GM18499 (cell line): ENCODE data around the gene OPN1SW.

Source experiments
- ATAC-seq: cut with Tn5 transposase; IDR thresholded peaks from one replicate; pipeline ENCODE4 v1.9.1; 2021; ENCODE audit warnings: moderate number of reproducible peaks; ENCODE audit not compliant: insufficient read depth, unreplicated experiment

OPN1SW gene, protein sequence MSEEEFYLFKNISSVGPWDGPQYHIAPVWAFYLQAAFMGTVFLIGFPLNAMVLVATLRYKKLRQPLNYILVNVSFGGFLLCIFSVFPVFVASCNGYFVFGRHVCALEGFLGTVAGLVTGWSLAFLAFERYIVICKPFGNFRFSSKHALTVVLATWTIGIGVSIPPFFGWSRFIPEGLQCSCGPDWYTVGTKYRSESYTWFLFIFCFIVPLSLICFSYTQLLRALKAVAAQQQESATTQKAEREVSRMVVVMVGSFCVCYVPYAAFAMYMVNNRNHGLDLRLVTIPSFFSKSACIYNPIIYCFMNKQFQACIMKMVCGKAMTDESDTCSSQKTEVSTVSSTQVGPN

DNA sequence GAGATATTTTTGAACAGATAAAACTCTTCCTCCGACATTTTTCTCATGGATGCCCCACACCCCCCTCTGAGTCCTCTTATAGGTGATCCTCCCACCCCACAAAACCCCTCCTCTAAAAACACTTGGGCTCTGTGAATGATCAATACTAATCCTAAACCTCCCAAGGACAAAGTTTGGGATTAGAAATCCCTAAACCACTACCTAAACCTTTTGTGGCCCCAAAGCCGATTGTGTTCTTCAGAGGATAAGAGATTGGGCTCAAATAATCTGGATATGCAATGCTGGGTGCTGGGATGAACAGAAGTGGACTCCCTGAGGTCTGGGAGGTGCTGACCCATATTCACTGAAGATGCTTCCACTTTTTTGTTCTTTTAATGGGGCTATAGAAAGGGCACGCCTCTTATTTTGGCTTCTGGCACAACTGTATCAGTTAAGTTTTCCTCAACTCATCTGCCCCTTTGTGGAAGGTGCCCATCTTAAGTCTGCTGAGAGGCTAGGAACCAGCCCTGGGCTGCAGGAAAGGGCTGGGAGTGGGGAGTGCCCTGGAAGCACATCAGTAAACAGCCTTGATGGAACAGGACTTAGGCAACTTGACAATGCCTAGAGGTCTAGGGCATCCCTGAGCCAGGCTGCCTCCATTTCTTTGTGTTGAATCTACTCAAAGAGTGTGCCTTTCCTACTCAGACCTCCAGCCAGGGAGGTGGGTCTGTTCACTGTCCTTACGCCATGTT is at the start of gene OPN1SW:
OPN1SW (minus strand) TSS at position 51 of the 731 bp plus-strand sequence; CDS start at position 38, 13 bp downstream.
- ATAC-seq: no peak

DNA sequence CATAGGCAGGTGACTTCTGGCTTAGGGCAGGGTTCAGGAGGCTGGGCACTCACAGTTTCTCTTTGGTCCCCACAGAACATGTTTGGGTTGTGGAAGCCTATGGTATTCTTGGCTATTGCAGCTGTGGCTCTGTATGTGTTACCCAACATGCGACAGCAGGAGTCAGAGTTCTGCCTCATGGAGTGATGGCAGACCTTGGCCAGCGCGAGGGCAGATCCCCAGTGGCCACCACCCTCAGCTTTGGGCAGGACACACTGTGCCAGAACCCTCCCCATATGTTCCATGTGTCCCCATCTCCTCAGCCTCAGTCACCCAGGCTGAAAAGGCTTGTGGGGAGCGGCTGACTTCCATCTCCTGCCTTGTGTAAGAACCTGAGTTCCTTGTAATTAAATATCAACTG is 46.1 kb upstream of the OPN1SW start:
- no peak for ATAC-seq

DNA sequence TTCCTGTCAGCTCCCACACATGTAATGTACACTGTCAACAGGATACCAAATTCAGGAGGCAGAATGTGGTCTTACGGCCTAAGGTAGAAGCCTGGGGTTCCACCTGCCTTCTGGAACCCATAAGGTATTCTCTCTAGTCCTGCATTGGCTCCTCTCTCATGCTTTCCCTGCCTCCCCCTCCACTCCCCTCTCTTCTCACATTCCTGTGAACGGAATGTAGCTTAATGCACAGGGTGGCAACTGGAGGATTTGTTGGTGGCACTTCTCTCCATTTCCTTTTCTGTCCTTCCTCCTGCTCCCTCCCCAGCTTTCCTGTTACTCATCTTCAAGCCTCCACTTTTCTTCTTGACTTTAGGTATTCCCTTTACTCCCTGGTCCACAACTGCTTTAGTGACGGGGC is 43.1 kb upstream of the OPN1SW start:
- no peak for ATAC-seq

DNA sequence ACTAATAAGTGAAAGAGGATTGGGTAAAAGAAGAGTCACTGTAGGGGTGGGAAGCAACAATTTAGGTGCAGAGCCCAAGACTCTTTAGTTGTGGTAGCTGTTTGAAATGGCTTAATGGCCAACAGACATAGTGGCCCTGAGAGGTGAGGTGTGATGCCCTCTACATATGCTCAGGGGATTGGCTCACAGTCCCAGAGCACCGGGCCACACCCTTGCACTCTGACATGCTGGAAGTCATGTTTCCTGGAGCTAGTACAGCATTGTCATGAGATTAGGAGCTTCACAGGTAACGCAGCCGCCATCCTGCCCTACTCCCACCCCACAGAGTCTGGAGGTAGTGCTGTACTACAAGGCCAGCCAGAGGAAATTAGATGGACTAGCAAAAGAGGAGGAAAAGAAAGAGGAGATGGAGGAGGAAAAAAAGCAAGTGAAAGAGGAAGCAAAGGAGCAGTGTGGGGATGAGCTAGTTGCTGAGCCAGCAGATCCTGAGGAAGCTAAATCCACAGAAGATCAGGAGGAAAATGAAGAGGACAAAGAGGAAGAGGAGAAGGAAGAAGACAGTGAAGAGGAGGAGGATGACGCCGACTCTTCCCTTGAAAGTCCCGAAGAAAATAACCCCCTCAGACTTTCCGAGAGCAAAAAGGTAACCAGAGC is 39.8 kb upstream of the OPN1SW start:
- no peak for ATAC-seq

DNA sequence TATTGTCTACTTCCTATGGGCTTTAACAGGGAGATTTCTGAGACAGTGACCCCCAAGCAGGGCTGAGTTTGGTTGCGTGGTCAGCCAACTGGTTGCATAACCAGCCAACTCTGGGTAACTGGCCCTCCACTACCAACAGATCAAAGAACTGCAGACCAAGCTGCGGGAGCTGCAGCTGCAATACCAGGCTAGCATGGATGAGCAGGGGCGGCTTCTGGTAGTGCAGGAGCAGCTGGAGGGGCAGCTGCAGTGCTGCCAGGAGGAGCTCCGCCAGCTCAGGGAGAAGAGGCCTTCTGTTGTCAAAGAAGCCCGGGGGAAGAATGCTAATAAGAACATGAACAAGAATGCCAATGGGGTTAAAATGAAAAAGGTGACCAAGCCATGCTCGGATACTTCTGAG is 38.9 kb upstream of the OPN1SW start:
- ATAC-seq: no peak

DNA sequence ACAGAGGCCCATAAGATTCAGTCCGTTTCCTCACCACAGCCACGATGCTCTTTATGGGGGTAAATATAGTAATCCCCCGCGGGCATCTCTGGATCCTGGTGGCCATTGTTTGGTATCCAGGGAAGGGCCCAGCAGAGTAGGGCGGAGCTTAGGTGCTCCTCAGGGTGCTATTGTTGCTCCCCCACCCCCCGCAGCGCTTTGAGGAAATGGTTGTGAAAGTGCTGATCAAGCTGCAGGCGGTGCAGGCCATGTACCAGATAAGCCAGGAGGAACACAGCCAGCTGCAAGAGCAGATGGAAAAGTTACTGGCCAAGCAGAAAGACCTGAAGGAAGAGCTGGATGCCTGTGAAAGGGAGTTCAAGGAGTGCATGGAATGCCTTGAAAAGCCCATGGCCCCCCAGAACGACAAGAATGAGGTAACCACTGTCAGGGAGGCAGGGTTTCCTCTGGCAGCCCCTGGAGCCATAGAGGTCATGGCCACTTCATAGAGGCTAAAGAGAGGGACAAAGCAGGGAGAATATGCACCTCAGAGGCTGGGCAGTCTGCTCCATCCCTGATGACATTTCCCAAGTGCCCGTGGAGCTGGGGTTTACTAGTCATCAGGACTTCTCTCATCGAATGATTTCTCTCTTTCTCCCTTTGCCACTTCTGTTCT is 37.0 kb upstream of the OPN1SW start:
- ATAC-seq: no peak

DNA sequence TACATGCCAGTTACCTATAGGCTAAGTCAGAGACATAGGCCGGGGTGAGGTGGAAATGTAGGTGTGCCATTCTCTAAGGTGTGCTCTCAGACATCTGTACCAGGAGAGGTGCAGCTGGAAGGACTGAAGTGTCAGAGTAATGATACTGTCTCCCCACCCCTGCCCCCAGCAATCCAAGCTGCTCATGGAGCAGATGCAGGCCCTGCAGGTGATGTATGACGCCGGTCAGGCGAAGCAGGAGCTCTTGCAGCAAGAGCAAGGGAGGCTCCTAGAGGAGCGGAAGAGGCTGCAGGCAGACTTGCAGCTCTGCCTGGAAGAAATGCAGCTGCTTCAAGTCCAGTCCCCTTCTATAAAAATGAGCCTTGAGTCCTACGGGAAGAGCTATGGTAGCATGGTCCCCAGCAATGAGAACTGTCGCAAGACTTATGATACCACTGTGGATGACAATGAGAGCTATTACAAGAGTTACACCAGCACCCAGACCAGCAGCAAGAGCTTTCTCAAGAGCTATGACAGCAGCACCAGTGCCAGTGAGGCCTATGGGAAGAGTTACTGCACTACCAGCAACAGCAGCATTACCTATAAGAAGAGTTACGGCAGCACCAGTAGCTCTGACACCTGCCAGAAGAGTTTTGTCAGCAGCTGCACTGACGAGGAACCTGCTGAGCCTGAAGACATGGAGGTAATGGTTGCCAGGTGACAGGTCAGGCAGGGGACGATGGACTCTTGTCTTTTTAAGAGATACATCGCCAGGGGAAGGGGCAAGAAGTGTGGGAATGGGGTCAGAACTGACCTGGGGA is 36.2 kb upstream of the OPN1SW start:
- ATAC-seq: no peak

DNA sequence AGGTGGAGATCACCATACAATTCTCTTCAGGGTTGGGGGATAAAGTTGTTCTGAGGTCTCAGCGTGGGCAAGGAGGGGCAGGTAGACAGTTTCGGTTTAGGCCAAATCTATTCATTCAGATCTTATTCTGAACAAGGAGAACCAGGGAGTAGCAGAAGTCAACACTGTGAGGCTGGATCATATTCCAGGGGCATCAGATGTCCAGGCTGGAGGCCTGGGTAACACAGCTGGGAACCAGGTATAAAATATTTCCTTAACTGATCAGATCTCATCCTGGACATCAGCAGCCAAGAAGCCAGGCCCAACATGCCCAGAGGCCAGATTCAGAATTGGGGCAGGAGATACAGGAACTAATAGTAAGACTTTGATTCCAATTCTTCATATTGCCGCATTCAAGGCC is 35.4 kb upstream of the OPN1SW start:
- ATAC-seq: no peak

DNA sequence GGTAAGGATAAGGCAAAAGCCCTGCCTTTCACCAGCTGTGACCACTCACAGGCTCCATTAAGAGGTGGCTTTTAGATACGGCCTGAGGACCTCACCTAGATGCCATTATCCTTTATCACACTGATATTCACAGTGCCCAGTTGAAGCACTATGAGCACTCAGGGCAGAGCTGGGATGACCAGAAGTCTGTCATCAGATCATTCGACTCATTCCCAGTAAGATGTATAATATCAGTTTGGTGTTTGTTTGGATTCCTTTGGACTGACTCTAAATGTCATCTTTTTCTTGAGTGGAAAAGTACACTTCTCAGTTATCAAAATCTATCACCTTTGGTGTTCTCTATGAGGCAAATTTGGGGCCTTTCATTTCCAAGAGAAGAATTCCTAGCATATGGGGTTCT is 34.9 kb upstream of the OPN1SW start:
- ATAC-seq: no peak

DNA sequence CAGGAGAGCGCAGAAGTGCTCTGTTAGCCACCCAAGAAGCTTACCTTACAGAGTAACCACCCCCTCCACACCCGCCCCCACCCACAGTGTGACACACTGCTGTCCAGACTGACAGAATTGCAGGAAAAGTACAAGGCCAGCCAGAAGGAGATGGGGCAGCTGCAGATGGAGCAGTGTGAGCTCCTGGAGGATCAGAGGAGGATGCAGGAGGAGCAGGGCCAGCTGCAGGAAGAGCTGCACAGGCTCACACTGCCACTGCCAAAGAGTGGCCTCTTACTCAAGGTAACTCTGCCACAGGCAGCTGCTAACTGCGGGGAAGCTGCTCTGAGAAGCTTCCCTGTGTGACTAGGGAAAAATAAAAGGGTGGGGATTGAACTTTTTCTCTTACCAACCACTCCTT is 33.8 kb upstream of the OPN1SW start:
- ATAC-seq: no peak

DNA sequence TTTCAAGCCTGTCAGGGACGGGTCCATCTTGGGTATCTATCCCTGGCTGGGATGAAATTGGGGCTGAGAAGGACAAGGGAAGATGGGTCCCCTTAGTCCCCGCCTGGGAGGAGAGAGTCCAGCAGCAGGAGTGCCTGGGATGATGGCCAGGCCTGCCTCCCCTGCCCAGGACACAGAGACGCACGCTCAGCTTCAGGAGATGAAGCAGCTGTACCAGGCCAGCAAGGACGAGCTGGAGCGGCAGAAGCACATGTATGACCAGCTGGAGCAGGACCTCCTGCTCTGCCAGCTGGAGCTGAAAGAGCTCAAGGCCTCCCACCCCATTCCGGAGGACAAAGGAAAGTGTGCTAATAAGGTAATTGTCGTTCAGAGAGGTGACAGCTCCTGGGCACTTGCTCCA is 31.6 kb upstream of the OPN1SW start:
- no peak for ATAC-seq

DNA sequence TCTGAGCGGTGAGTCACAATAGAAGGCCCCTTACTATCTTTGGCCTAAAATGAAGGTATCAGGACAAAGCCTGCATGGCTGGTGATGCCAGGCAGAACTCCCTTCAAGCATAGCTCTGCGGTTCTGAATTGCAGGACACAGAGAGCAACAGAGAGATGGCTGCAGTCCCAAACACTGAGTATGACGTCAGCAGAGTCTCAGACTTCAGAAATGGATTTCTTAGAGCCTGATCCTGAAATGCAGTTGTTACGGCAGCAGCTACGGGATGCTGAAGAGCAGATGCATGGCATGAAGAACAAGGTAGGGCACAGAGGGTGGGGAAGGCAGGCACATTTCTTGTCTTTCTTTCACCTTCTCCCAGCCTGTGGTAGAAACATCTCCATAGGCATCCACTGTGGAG is 29.6 kb upstream of the OPN1SW start:
- no peak for ATAC-seq

DNA sequence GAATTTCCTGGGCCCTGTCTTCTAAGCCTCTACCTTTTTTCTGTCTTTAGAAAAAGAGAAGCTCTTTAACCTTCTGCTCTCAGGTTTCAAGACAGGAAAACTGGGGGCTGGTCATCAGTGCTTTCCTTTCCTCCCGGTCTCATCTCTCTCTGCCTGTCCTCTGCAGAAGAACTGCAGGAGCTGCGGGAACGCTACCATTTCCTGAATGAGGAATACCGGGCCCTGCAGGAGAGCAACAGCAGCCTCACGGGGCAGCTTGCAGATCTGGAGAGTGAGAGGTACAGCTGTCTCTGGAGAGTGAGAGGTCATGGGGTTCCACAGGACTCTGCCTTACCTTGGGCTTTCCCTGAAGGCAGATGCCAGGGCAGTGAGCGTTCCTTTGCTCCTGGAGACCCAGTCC is 28.9 kb upstream of the OPN1SW start:
- ATAC-seq: no peak

DNA sequence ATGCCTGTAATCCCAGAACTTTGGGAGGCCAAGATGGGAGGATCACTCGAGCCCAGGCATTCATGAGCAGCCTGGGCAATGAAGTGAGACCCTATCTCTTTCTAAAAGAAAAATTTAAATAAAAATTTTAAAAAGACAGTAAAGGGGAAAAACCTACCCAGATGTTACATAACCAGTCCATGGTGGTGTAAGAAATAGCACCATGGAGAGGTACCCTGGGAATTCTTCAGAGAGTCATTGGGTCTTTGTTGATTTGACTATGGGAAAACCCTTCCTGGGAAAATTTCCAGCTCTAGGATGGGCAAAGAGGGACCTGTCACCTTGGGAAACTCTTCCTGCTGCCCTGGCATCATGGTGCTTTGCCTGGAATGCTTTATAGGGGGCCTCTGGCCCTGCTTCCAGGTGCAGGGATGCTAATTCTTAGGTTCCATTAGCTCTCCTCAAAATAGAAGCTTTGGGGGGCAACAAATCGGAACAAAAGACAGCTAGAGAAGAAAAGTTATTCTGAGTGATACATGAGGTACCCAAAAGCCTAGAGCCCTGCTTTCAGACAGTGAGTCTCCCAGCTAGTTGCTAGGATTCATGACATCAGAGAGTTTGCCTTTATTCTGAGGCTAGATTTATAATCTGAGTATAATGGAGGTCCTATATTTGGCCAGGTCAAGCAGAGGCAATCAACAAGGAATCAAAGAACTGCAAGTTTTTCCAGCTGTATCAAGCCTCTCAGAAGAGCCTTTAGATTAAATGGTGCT is 26.2 kb upstream of the OPN1SW start:
- no peak for ATAC-seq

DNA sequence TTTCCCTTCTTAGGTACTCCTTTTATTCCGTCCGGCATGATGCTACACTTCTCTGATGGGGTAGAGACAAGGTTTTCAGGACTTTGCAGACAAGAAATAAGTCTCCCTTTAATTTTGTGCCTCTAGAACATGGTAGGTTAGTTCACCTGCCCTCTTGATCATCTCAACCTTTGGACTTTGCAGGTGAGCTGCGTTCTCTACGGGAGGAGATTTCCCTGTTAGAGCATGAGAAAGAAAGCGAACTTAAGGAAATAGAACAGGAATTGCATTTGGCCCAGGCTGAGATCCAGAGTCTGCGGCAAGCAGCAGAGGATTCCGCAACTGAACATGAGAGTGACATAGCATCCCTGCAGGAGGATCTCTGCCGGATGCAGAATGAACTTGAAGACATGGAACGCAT is 25.4 kb upstream of the OPN1SW start:
- ATAC-seq: no peak

DNA sequence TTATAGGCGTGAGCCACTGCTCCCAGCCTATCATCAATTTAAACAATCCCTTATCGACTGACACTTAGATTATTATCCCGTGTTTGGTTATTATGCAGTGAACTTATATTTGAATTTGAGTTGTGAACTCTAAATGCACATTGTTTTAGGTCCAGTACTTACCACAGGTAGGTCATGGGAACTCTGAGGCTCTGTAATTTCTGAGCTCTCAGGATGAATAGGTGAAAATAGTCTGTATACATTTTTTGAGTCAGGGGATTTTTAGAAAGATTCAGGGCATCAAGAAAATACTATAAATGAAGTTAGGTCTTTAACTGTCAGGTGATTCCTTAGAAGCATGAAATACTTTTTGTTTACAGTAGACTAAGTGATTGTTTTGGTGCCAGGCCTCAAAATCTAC is 25.0 kb upstream of the OPN1SW start:
- no peak for ATAC-seq

DNA sequence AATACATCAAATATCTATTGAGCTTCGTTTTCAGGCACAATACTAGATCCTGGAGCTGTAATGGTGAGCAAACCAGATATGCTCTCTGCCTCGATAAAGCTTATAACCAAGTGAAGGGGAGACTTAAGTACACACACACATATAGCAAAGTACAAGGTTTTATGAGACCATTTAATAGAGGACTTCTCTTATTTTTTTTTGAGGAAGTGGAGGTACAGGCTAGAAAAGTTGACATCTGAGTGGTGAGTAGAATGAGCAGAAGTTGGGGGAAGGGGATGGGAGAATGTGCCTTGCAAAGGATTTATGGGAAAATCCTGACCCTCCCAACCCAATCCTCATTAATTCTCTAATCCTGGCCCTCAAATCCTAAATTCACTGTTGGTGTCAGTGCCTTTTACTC is 23.9 kb upstream of the OPN1SW start:
- ATAC-seq: no peak

DNA sequence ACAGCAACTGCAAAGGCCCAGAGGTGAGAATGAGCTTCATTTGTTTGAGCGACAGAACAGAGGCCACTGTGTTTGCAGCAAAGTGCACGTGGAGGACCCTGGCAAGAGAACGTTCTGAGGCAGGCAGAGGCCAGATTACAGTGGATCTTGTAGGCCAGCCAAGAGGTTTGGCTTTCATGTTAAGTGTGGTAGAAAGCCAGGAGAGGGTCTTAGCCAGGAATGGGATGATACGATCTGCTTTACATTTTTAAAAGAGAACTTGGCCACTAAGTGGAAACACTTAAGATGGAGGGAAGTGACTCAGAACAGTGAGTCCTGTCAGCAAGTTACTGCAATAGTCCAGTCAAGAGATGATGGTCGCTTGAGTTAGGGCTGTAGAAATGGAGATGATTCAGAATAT is 20.7 kb upstream of the OPN1SW start:
- no peak for ATAC-seq

DNA sequence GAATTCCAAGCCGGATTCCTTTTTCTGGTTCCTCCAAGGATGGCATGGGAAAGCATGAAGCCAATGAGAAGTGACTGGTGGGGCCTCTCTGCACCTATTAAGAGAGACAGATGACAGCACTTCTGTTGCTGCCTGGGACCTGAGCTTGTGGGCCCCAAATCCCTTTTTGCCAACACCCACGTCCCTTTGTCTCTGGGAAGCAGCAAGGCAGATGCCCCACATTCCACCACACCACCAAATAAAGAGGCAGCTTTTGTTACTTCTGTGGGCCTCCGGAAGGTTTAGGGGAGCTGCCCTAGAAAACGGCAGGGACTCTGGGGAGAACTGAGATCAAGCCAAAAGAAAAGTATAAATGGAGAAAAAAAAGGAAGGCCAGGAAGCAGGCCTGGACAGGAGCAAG is 19.5 kb upstream of the OPN1SW start:
- no peak for ATAC-seq

DNA sequence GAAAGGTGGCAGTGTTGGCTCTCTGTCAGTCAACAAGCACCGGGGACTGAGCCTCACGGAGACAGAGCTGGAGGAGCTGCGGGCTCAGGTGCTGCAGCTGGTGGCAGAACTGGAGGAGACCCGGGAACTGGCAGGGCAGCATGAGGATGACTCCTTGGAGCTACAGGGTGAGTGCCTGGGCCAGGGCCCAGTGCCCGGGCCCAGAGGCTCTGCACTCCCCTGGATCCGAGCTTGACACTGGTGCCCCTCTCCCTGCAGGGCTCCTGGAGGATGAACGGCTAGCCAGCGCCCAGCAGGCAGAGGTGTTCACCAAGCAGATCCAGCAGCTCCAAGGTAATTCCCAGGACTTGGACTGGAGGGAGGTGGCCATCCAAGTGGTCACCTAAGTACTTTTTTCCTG is 18.8 kb upstream of the OPN1SW start:
- no peak for ATAC-seq
